Testis (tissue), 2 donors: ENCODE results near the gene CTNNA1.

Experiments
- POLR2A ChIP-seq: fragments of 450-650 bp; IDR thresholded peaks from one replicate; pipeline ENCODE4 v1.6.1; 2017; ENCODE audit warnings: antibody characterized with exemption, mild to moderate bottlenecking, moderate library complexity
- TF ChIP-seq, protein P1 (sequence below), 3 experiments: fragments of 450-650 bp in 2 of 3; fragments of 200-600 bp in 1 of 3; sonication (generic) in 1 of 3; IDR thresholded peaks; one replicate each; pipeline ENCODE4 v1.5.1; 2016 to 2019; ENCODE audit warnings: antibody characterized with exemption in 3 of 3, mild to moderate bottlenecking in 2 of 3, moderate library complexity in 1 of 3

DNA sequence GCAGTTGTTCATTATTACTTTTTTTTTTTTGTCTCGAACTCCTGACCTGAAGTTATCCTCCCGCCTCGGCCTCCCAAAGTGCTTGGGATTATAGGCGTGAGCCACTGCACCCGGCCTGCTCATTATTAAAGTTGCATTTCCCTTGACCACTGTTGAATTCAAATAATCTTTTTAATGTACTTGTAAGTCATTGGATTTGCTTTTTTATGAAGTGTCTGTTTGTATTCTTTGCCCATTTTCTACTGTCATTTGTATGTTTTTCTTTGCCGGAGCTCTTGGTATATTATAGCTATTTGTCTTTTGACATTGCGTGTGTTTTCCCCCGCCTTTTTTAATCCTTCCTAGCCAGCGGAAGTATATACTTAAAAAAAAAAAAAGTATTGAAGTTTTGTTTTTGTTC lies 99.9 kb downstream of the CTNNA1 start:
- TF ChIP-seq, protein P1, sequence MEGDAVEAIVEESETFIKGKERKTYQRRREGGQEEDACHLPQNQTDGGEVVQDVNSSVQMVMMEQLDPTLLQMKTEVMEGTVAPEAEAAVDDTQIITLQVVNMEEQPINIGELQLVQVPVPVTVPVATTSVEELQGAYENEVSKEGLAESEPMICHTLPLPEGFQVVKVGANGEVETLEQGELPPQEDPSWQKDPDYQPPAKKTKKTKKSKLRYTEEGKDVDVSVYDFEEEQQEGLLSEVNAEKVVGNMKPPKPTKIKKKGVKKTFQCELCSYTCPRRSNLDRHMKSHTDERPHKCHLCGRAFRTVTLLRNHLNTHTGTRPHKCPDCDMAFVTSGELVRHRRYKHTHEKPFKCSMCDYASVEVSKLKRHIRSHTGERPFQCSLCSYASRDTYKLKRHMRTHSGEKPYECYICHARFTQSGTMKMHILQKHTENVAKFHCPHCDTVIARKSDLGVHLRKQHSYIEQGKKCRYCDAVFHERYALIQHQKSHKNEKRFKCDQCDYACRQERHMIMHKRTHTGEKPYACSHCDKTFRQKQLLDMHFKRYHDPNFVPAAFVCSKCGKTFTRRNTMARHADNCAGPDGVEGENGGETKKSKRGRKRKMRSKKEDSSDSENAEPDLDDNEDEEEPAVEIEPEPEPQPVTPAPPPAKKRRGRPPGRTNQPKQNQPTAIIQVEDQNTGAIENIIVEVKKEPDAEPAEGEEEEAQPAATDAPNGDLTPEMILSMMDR (IDR thresholded peaks at IDR 0.05) = no peak
- TF ChIP-seq POLR2A = no peak
